ENCODE measurements around the gene SLC4A4.

The SLC4A4 gene

DNA sequence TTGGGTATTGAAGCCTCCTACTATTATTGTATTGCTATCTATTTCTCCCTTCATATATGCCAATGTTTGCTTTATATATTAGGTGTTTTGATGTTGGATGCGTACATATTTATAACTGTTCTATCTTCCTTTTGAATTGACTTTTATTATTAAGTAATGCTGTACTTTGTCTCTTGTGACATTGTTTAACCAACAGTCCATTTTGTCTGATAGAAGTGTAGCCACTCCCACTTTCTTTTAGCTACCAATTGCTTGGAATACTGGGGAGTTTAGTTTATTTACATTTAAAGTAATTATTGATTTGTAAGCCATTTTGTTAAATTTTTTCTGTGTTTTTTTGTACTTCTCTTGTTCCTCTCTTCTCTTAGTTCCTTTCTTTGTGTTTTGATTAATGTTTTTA, 249.2 kb downstream of the SLC4A4 start:
- no peak for DNase-seq (ENCODE audit: extremely low read depth, low read depth)

DNA sequence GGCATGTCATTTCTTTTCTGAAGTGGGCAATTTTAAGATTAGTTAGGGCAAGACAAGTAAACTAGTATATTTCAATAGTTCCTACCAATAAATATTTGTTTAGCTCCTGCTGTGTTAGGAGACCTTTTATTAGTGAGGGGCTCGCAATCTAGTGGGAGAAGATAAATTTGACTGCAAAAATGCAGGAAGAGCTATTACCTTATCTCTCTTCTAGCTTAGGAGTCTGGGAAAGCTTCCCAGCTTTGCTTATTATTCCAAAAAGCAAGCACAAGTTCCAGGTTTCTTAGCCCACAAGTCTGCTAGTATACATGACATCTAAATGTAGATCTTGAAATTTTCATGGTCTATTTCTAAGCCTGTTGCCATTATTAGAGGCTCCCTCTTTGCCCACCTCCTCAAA, 254.0 kb downstream of the SLC4A4 start:
- TF ChIP-seq, protein P1, sequence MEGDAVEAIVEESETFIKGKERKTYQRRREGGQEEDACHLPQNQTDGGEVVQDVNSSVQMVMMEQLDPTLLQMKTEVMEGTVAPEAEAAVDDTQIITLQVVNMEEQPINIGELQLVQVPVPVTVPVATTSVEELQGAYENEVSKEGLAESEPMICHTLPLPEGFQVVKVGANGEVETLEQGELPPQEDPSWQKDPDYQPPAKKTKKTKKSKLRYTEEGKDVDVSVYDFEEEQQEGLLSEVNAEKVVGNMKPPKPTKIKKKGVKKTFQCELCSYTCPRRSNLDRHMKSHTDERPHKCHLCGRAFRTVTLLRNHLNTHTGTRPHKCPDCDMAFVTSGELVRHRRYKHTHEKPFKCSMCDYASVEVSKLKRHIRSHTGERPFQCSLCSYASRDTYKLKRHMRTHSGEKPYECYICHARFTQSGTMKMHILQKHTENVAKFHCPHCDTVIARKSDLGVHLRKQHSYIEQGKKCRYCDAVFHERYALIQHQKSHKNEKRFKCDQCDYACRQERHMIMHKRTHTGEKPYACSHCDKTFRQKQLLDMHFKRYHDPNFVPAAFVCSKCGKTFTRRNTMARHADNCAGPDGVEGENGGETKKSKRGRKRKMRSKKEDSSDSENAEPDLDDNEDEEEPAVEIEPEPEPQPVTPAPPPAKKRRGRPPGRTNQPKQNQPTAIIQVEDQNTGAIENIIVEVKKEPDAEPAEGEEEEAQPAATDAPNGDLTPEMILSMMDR (IDR thresholded peaks at IDR 0.05; ENCODE audit: low read depth, low read length): no peak
- no peak for DNase-seq (ENCODE audit: extremely low read depth, low read depth)

More for the DNA sequence above, 249.2 kb downstream of the SLC4A4 start:
- TF ChIP-seq, protein P1 (IDR thresholded peaks at IDR 0.05; ENCODE audit: low read depth, low read length): no peak

DNA sequence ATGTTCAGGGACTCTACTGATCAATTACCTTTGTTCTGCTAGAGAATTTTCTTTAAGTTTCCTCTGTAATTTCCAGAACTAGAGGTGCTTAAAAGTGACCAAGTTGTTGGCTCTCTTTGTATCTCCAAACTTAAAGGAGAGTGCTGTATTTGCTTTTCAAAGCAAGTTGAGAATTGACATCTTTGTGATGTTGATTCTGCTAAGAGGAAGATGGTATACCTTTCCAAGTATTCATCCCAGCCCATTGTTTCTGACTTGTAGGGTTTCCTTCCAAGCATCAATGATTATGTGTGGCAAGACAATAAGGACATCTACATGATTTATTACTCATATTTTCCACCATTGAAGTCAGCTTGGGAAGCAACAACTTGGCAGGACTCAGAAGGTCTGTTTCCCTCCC, 254.5 kb downstream of the SLC4A4 start:
- TF ChIP-seq, protein P1 (IDR thresholded peaks at IDR 0.05; ENCODE audit: low read depth, low read length): no peak
- DNase-seq (ENCODE audit: extremely low read depth, low read depth): no peak

DNA sequence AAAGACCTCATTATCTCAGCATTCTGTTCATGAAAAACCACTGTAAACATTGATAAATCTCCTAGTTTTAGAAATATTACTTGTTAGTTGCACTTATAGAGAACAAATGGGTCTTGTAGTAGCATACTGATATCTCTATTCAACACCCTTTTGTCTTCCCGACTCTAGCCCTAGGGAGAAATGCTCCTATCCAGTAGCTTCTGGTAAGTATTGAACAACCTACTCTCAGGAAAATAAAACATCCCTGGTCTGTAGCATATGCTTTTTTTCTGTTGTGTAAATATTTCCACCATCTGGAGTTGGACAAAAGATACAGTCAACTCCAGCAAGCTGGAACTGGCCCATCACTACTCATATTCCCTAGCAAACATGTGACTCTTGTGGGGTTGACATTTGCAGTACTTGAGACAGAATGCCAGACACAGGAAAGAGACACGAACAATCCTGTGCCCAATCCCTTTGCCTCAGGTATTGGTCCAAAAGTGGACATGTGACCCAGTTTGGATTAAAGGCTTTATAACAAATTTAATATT, 256.8 kb downstream of the SLC4A4 start:
- no peak for DNase-seq (ENCODE audit: extremely low read depth, low read depth)

DNA sequence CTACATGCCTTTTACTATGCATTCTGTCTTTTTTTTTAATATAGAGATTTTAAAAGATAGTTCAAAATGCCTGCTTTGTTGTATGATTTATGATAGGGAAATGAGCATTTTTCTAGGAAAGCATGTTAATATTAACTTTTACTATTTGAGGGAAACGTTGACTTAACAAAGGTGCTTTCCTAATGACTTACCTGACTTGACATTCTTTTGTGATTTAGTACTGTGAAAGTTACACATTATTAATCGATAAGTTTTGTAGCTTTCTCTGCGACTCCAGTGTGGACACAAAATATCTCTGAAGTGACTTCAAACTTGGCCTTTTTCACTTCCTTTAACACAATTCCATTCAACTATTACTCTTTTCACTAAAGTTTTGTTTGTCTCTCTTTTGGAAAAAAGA, 260.8 kb downstream of the SLC4A4 start:
- TF ChIP-seq, protein P1 (IDR thresholded peaks at IDR 0.05; ENCODE audit: low read depth, low read length): no peak
- DNase-seq (ENCODE audit: extremely low read depth, low read depth): no peak

More for the DNA sequence above, 256.8 kb downstream of the SLC4A4 start:
- TF ChIP-seq, protein P1 (IDR thresholded peaks at IDR 0.05; ENCODE audit: low read depth, low read length): no peak

DNA sequence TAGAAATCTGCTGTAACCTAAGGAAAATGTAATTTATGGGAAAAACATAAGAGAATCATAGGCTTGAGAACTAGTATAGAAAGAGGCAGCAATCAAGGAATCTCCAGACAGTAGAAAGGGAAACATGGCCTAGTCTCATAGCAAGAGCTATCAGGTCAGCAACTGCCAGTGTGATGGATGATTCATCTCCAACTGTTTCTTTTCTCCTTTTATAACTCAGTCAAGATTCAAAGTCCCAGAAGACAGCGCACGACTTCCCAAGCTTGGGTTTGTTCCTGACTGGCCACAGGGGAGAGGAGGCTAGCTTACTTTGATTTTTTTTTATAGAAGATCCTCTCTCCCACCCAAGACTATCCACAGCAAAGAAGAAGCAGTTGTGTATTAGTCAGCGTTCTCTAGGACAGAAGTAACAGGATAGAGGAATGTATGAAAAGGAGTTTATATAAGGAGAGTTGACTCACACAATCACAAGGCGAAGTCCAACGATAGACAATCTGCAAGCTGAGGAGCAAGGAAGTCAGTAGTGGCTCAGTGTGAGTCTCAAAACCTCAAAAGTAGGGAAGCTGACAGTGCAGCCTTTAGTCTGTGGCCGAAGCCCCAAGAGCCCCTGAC, 263.6 kb downstream of the SLC4A4 start:
- no peak for DNase-seq (ENCODE audit: extremely low read depth, low read depth)

DNA sequence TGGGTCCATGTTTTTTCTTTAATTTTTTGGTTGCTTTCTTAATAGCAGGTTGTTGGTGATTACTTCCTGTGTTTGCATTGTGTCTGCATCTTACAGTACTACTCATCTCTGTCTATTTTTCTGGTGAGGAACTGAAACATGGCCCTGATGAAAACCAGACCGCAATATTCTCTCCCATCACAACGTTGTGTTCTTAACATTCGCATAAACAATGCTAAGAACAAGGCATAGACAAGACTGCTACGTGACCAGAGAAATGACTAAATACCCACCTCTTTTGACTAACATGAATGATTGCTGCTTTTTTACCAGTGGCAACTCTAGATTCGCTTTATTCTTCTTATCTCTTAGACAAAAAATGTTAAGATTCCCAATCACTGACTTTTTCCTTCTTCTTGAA, 266.0 kb downstream of the SLC4A4 start:
- DNase-seq (ENCODE audit: extremely low read depth, low read depth): no peak
- TF ChIP-seq, protein P1 (IDR thresholded peaks at IDR 0.05; ENCODE audit: low read depth, low read length): no peak

More for the DNA sequence above, 263.6 kb downstream of the SLC4A4 start:
- TF ChIP-seq, protein P1 (IDR thresholded peaks at IDR 0.05; ENCODE audit: low read depth, low read length): no peak
